Esophagus muscularis mucosa (tissue), 3 donors: ENCODE results near the gene ACP3.

ENCODE experiments used
- CTCF ChIP-seq, 3 experiments: fragments of 200-600 bp in 2 of 3; fragments of 450-650 bp in 1 of 3; sonication (generic) in 2 of 3; IDR thresholded peaks; one replicate each; pipeline ENCODE4 v1.5.1; 2017 to 2019; ENCODE audit warnings: antibody characterized with exemption in 3 of 3, mild to moderate bottlenecking in 2 of 3, moderate library complexity in 1 of 3
- POLR2A ChIP-seq: fragments of 450-650 bp; IDR thresholded peaks from one replicate; pipeline ENCODE4 v1.6.1; 2017; ENCODE audit warnings: antibody characterized with exemption, moderate library complexity, mild to moderate bottlenecking, low read depth
- POLR2AphosphoS5 ChIP-seq, 2 donors: sonication (generic); formaldehyde crosslinking; IDR thresholded peaks; one replicate each; pipeline ENCODE4 v1.6.1; 2017; ENCODE audit warnings: antibody characterized with exemption in 2 of 2

GRCh38 chr3:132293251-132293650 lies 24.0 kb upstream of the ACP3 start:
- TF ChIP-seq CTCF (IDR thresholded peaks at IDR 0.05) (no peak), POLR2AphosphoS5 (IDR thresholded peaks at IDR 0.05) (no peak), POLR2A (no peak)
